ENCODE measurements around the gene GDPD4. TPM values are rescaled to one million over a fixed set of nuclear protein-coding genes. Genes with fewer than 3 reads are reported as not detected.

Gene GDPD4
- total RNA-seq, 1 donor from 2014 or later = not detected

DNA sequence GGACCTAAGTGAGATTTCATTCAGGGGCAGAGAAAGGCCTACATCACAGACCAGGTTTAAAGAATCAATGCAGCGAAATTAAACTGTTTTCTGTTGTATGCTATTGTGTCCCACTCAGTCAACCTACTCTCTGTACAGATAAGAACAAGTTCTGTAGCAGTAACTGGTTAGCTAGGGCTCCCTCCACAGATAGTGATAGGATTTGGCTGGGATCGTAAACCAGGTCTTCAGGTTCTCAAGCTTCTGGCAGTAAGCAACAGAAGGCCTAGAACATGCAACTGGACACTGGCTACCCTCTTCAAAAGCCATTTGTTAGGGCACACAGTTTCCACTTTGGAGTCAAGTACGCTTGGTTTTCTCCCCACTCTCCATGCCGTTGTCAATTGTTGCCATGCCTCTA is 69.2 kb downstream of the GDPD4 start:
- no peak overlapping the region for H3K27ac Mint-ChIP-seq (ENCODE audit: unreplicated experiment)
- H3K9me3 Mint-ChIP-seq (ENCODE audit: unreplicated experiment) = no peaks in the 10 kb centered on the region
- H3K4me3 Mint-ChIP-seq (ENCODE audit: unreplicated experiment) = no peak overlapping the region
- H3K36me3 Mint-ChIP-seq (ENCODE audit: unreplicated experiment) = no peaks in the 10 kb centered on the region
- peaks cover 2% of the 10 kb centered on the region for H3K27me3 Mint-ChIP-seq (ENCODE audit: unreplicated experiment)
- DNase-seq = no peak
- no peaks in the 10 kb centered on the region for H3K4me1 Mint-ChIP-seq (ENCODE audit: low read depth, unreplicated experiment)
- TF ChIP-seq, protein P1, sequence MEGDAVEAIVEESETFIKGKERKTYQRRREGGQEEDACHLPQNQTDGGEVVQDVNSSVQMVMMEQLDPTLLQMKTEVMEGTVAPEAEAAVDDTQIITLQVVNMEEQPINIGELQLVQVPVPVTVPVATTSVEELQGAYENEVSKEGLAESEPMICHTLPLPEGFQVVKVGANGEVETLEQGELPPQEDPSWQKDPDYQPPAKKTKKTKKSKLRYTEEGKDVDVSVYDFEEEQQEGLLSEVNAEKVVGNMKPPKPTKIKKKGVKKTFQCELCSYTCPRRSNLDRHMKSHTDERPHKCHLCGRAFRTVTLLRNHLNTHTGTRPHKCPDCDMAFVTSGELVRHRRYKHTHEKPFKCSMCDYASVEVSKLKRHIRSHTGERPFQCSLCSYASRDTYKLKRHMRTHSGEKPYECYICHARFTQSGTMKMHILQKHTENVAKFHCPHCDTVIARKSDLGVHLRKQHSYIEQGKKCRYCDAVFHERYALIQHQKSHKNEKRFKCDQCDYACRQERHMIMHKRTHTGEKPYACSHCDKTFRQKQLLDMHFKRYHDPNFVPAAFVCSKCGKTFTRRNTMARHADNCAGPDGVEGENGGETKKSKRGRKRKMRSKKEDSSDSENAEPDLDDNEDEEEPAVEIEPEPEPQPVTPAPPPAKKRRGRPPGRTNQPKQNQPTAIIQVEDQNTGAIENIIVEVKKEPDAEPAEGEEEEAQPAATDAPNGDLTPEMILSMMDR (IDR thresholded peaks at IDR 0.05; ENCODE audit: partially characterized antibody, unreplicated experiment) = no peak

DNA sequence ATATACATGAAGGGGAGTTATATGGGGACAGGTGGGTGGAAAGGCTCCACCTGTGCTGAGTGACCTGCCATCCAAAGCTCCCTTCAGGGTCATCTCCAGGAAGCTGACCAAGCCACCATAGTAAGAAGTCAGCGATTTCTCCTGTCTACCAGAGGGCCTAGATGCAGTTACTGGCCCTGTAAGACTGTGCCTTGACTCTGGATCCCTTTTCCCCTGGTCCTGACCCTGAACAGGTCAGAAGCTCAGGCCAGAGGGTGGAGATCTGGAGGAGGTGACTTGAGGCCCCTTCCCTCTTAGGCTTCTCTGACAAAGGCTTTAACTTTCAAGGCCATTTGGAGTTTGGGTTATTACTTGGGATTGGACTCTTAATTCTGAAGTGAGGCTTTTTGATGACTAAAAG is 69.7 kb downstream of the GDPD4 start:
- TF ChIP-seq, protein P1 (IDR thresholded peaks at IDR 0.05; ENCODE audit: partially characterized antibody, unreplicated experiment) = no peak
- peaks cover 2% of the 10 kb centered on the region for H3K27me3 Mint-ChIP-seq (ENCODE audit: unreplicated experiment)
- DNase-seq = no peak
- H3K4me3 Mint-ChIP-seq (ENCODE audit: unreplicated experiment) = no peak overlapping the region
- H3K4me1 Mint-ChIP-seq (ENCODE audit: low read depth, unreplicated experiment) = no peaks in the 10 kb centered on the region
- H3K9me3 Mint-ChIP-seq (ENCODE audit: unreplicated experiment) = no peaks in the 10 kb centered on the region
- H3K36me3 Mint-ChIP-seq (ENCODE audit: unreplicated experiment) = no peaks in the 10 kb centered on the region
- no peak overlapping the region for H3K27ac Mint-ChIP-seq (ENCODE audit: unreplicated experiment)

DNA sequence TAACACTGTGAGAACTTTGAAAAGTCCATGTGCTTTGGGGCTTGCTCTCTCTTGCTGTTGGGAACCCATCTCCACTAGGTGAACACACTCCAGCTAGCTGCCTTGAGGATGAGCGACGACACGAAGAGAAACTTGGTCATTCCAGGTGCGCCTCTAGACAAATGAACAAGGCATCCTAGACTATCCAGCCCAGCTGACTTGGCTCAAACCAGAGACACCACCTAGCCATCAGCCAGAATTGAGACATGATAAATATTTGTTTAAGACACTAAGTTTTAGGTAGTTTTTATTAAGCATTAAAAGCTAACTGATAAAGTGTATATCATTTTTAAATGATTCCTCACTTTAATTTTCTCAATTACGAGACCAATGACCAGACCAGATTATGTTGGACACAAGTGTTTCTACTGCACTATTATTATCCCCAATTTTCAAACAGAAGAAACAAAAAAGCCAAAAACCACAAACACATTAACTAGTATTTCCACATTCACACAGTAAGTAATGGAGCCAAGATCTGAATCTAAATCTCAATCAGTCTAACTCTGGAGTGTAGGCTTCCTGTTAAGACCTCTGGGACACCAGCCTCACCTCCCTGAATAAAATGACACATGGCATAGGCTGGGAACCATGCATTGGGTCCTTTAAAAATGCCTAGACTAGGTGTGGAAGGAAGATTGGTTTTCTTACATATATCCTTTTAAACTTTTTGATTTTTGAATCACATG is 70.4 kb downstream of the GDPD4 start:
- DNase-seq = no peak
- Mint-ChIP-seq H3K4me1 (ENCODE audit: low read depth, unreplicated experiment) (no peaks in the 10 kb centered on the region), H3K36me3 (ENCODE audit: unreplicated experiment) (no peaks in the 10 kb centered on the region)

DNA sequence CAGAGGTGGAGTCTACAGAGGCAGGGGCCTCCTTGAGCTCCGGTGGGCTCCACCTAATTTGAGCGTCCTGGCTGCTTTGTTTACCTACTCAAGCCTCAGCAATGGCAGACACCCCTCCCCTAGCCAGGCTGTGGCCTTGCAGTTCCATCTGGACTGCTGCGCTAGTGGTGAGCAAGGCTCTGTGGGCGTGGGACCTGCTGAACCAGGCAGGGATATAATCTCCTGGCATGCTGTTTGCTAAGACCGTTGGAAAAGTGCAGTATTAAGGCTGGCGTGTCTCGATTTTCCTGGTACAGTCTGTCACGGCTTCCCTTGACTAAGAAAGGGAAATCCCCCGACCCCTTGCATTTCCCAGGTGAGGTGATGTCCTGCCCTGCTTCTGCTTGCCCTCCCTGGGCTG is 77.7 kb downstream of the GDPD4 start:
- Mint-ChIP-seq H3K36me3 (ENCODE audit: unreplicated experiment) (peaks cover 12% of the 10 kb centered on the region), H3K9me3 (ENCODE audit: unreplicated experiment) (no peaks in the 10 kb centered on the region), H3K4me3 (ENCODE audit: unreplicated experiment) (no peak overlapping the region), H3K27ac (ENCODE audit: unreplicated experiment) (no peak overlapping the region), H3K4me1 (ENCODE audit: low read depth, unreplicated experiment) (no peaks in the 10 kb centered on the region), H3K27me3 (ENCODE audit: unreplicated experiment) (peaks cover 5% of the 10 kb centered on the region)
- TF ChIP-seq, protein P1 (IDR thresholded peaks at IDR 0.05; ENCODE audit: partially characterized antibody, unreplicated experiment) = no peak
- DNase-seq = no peak

More for the DNA sequence above, 70.4 kb downstream of the GDPD4 start:
- no peak overlapping the region for H3K27ac Mint-ChIP-seq (ENCODE audit: unreplicated experiment)
- H3K4me3 Mint-ChIP-seq (ENCODE audit: unreplicated experiment) = no peak overlapping the region
- no peaks in the 10 kb centered on the region for H3K9me3 Mint-ChIP-seq (ENCODE audit: unreplicated experiment)
- TF ChIP-seq, protein P1 (IDR thresholded peaks at IDR 0.05; ENCODE audit: partially characterized antibody, unreplicated experiment) = no peak
- H3K27me3 Mint-ChIP-seq (ENCODE audit: unreplicated experiment) = peaks cover 2% of the 10 kb centered on the region

DNA sequence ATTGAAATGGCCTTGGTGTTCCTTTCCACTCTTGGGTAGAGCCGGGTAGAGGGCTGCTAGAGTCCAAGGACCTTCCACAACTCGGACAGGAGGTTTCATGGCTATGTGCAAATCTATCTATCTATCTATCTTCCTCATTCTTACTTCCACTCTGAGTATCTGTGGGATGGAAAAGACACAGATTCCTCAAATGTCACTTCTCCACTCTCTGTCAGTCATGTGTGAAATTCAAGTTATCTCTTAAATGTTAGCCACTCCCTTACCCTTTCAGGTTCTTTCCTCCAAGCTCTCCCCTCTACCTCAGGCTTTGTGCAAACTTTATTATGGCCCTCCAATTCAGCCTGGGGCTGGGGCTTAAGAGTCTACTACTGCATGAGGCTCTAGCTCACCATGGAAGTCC is 84.3 kb downstream of the GDPD4 start:
- Mint-ChIP-seq H3K27ac (ENCODE audit: unreplicated experiment) (no peak overlapping the region), H3K4me3 (ENCODE audit: unreplicated experiment) (no peak overlapping the region), H3K27me3 (ENCODE audit: unreplicated experiment) (peaks cover 10% of the 10 kb centered on the region), H3K36me3 (ENCODE audit: unreplicated experiment) (peaks cover 6% of the 10 kb centered on the region), H3K9me3 (ENCODE audit: unreplicated experiment) (peaks cover 4% of the 10 kb centered on the region), H3K4me1 (ENCODE audit: low read depth, unreplicated experiment) (no peaks in the 10 kb centered on the region)
- no peak for DNase-seq
- TF ChIP-seq, protein P1 (IDR thresholded peaks at IDR 0.05; ENCODE audit: partially characterized antibody, unreplicated experiment) = no peak
